Measurements from ENCODE around the gene BEAN1.

GRCh38 chr16:66427871-66428681, 981 bp downstream of the BEAN1 start:
- TF ChIP-seq, protein P1, sequence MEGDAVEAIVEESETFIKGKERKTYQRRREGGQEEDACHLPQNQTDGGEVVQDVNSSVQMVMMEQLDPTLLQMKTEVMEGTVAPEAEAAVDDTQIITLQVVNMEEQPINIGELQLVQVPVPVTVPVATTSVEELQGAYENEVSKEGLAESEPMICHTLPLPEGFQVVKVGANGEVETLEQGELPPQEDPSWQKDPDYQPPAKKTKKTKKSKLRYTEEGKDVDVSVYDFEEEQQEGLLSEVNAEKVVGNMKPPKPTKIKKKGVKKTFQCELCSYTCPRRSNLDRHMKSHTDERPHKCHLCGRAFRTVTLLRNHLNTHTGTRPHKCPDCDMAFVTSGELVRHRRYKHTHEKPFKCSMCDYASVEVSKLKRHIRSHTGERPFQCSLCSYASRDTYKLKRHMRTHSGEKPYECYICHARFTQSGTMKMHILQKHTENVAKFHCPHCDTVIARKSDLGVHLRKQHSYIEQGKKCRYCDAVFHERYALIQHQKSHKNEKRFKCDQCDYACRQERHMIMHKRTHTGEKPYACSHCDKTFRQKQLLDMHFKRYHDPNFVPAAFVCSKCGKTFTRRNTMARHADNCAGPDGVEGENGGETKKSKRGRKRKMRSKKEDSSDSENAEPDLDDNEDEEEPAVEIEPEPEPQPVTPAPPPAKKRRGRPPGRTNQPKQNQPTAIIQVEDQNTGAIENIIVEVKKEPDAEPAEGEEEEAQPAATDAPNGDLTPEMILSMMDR (IDR thresholded peaks at IDR 0.05), result no peak
- no peak for TF ChIP-seq POLR2AphosphoS5 (IDR thresholded peaks at IDR 0.05; ENCODE audit: low read depth, low read length)
- TF ChIP-seq, protein P2, sequence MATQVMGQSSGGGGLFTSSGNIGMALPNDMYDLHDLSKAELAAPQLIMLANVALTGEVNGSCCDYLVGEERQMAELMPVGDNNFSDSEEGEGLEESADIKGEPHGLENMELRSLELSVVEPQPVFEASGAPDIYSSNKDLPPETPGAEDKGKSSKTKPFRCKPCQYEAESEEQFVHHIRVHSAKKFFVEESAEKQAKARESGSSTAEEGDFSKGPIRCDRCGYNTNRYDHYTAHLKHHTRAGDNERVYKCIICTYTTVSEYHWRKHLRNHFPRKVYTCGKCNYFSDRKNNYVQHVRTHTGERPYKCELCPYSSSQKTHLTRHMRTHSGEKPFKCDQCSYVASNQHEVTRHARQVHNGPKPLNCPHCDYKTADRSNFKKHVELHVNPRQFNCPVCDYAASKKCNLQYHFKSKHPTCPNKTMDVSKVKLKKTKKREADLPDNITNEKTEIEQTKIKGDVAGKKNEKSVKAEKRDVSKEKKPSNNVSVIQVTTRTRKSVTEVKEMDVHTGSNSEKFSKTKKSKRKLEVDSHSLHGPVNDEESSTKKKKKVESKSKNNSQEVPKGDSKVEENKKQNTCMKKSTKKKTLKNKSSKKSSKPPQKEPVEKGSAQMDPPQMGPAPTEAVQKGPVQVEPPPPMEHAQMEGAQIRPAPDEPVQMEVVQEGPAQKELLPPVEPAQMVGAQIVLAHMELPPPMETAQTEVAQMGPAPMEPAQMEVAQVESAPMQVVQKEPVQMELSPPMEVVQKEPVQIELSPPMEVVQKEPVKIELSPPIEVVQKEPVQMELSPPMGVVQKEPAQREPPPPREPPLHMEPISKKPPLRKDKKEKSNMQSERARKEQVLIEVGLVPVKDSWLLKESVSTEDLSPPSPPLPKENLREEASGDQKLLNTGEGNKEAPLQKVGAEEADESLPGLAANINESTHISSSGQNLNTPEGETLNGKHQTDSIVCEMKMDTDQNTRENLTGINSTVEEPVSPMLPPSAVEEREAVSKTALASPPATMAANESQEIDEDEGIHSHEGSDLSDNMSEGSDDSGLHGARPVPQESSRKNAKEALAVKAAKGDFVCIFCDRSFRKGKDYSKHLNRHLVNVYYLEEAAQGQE (IDR thresholded peaks at IDR 0.05; ENCODE audit: insufficient read depth in 1 of 2, low read depth in 2 of 2, low read length in 1 of 2), result no peak
- TF ChIP-seq SIN3A (IDR thresholded peaks at IDR 0.05; ENCODE audit: borderline replicate concordance, insufficient read depth, low read depth, low read length), result no peak

Measured in Panc1 (cell line).